Measurements from ENCODE around the gene SFN.
A peak's percentile ranks its signal among the peaks of the same experiment; 100 is the strongest.
"Not testable (repeated sequence)": the region's sequence is repeated elsewhere in the genome, so short reads cannot be mapped to it uniquely, and the experiment has no call there.

The SFN gene

DNA sequence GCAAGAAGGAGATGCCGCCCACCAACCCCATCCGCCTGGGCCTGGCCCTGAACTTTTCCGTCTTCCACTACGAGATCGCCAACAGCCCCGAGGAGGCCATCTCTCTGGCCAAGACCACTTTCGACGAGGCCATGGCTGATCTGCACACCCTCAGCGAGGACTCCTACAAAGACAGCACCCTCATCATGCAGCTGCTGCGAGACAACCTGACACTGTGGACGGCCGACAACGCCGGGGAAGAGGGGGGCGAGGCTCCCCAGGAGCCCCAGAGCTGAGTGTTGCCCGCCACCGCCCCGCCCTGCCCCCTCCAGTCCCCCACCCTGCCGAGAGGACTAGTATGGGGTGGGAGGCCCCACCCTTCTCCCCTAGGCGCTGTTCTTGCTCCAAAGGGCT, 732 bp downstream of the SFN start:
- Mint-ChIP-seq H3K4me3 (peak overlapping the region; percentile 78), H3K27ac (peak overlapping the region; percentile 73 to 90)
- ATAC-seq (replicated peaks), result no peak

DNA sequence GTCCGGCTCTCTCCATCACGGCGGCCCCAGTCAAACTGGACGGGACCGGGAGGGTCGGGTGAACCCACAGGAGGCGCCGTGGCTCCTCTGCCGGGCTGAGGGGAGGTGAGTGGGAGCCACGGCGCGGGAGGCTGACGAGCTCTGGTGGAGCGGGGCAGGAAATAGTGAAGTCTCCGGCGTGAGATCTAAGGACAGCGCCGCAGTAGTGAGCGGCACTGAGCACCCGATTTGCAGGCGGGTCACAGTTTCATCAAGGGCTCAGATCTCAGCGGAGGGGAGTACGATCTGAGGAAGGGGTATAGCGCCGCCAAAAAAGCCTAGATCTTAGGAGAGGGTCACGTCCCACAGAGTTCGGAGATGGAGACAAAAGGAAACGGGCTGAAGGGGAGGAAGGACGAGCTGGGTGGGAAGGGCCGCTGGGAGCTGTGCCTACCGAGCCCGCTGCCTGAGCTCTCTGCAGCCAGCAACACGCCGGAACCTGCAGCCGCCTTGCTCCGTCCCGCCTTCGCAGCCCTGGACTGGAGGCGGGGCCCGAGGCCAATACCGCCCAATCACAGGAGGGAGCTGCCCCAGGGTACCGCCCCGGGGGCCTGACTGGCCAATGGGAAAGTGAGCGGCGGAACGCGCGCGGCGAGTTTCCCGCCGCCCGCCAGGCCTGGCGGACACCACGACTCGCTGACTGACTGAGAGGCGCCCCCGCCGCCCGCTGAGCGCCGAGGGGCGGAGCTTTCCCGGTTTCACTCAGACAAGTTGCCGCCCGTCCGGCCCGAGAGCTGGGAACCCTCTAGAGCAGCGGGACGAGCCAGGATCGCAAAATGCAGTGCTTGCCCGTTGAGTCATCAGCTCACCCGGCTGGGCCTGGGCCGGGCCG, 1.9 kb downstream of the SFN start:
- Mint-ChIP-seq H3K27ac (peak overlapping the region; percentile 73 to 90), H3K27me3 (no peaks in the 10 kb centered on the region), H3K4me3 (peak overlapping the region; percentile 78), H3K4me1 (ENCODE audit: low read depth in 2 of 2) (peaks cover 7 to 14% of the 10 kb centered on the region in 2 donors), H3K36me3 (ENCODE audit: insufficient read depth) (peaks cover 24% of the 10 kb centered on the region), H3K9me3 (no peaks in the 10 kb centered on the region)
- peak; percentile 92 to 95 (median 94) for DNase-seq
- peak; percentile 95 for ATAC-seq (replicated peaks)

More for the DNA sequence above, 732 bp downstream of the SFN start:
- Mint-ChIP-seq H3K36me3 (ENCODE audit: insufficient read depth) (peaks cover 26% of the 10 kb centered on the region), H3K9me3 (no peaks in the 10 kb centered on the region), H3K4me1 (ENCODE audit: low read depth in 2 of 2) (peaks cover 7 to 14% of the 10 kb centered on the region in 2 donors), H3K27me3 (no peaks in the 10 kb centered on the region)
- DNase-seq, result no peak

DNA sequence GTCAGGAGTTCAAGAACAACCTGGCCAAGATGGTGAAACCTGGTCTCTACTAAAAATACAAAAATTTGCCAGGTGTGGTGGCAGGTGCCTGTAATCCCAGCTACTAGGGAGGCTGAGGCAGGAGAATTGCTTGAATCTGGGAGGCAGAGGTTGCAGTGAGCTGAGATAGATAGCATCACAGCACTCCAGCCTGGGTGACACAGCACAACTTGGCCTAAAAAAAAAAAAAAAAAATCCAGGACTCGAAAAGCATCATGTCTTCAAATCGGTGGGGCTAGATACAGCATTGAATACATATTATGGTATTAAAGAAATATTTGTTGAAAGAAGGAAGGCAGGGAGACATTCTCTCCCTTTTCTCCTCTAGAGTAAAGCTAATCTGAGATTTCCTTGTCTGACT, 10.1 kb downstream of the SFN start:
- H3K4me1 Mint-ChIP-seq (ENCODE audit: low read depth in 2 of 2); ATAC-seq (replicated peaks); H3K27me3 Mint-ChIP-seq; H3K4me3 Mint-ChIP-seq; DNase-seq; H3K9me3 Mint-ChIP-seq; H3K27ac Mint-ChIP-seq: not testable (repeated sequence)
- peaks cover 16% of the 10 kb centered on the region for H3K36me3 Mint-ChIP-seq (ENCODE audit: insufficient read depth)

DNA sequence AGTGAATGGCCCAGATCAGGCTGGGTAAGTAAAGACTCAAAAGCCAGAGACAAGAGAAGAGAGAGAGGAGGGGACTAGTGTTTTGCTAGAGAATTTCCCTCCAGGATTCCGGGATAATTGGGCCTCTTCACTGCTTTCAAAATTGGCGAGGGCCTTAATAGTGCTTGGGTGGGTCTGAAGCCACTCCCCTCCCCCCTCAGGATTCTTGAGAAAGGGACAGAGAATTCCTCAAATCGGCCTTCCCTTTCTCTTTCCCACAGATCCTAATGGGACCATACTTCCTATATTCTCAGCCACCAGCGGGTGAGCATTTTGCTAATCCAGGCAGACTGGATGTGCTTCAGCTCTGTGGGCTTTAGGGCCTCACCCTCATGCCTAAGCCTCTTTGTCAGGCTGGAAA, 11.9 kb downstream of the SFN start:
- no peaks in the 10 kb centered on the region for H3K27me3 Mint-ChIP-seq
- no peak for ATAC-seq (replicated peaks)
- H3K4me1 Mint-ChIP-seq (ENCODE audit: low read depth in 2 of 2), result no peaks in the 10 kb centered on the region
- H3K36me3 Mint-ChIP-seq (ENCODE audit: insufficient read depth), result peaks cover 26% of the 10 kb centered on the region
- DNase-seq, result no peak
- H3K27ac Mint-ChIP-seq, result no peak overlapping the region
- H3K4me3 Mint-ChIP-seq, result no peak overlapping the region
- H3K9me3 Mint-ChIP-seq, result no peaks in the 10 kb centered on the region

DNA sequence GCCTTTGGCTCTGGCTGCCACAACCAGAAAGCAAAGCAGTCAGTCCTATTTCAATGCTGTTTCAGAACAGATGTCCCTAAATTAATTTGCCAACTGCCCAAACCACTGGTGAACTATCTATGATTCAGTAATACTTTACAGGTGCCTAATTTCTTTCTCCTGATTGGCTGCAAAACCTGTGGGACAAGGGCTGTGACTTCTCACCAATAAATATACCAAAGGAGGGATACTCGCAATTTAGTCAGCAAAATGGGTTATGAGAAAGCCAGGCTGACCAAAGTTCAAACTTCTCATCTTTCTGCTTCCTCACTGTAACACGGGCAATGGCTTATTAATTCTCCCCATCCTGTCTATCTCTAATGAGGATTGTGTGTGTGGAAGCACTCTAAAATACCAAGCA, 14.4 kb downstream of the SFN start:
- no peak for DNase-seq
- H3K27me3 Mint-ChIP-seq, result no peaks in the 10 kb centered on the region
- H3K27ac Mint-ChIP-seq, result no peak overlapping the region
- peaks cover 44% of the 10 kb centered on the region for H3K36me3 Mint-ChIP-seq (ENCODE audit: insufficient read depth)
- H3K9me3 Mint-ChIP-seq, result no peaks in the 10 kb centered on the region
- ATAC-seq (replicated peaks), result no peak
- no peak overlapping the region for H3K4me3 Mint-ChIP-seq
- H3K4me1 Mint-ChIP-seq (ENCODE audit: low read depth in 2 of 2), result peaks cover 0 to 1% of the 10 kb centered on the region in 2 donors

DNA sequence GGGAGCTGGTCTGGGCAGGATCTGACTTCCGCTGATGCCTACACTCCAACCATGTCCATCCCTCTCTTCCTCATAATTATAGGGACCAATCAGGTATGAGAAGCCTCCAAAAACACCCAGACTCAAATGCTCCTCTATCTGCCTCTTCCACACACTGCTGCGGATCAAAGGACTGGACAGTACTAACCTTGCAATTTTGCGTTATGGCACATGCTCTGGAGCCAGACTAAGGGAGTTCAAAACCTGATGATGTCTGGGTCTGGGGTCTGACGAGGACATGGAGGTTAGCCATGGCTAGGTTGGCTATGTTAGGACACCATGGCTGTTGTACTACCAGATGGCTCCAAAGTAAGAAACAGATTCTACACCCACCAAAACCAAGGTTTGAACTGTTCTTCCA, 16.8 kb downstream of the SFN start:
- no peak overlapping the region for H3K27ac Mint-ChIP-seq
- peaks cover 65% of the 10 kb centered on the region for H3K36me3 Mint-ChIP-seq (ENCODE audit: insufficient read depth)
- H3K27me3 Mint-ChIP-seq, result no peaks in the 10 kb centered on the region
- H3K9me3 Mint-ChIP-seq, result no peaks in the 10 kb centered on the region
- no peak for ATAC-seq (replicated peaks)
- DNase-seq, result no peak
- H3K4me1 Mint-ChIP-seq (ENCODE audit: low read depth in 2 of 2), result peaks cover 3 to 8% of the 10 kb centered on the region in 2 donors
- no peak overlapping the region for H3K4me3 Mint-ChIP-seq

DNA sequence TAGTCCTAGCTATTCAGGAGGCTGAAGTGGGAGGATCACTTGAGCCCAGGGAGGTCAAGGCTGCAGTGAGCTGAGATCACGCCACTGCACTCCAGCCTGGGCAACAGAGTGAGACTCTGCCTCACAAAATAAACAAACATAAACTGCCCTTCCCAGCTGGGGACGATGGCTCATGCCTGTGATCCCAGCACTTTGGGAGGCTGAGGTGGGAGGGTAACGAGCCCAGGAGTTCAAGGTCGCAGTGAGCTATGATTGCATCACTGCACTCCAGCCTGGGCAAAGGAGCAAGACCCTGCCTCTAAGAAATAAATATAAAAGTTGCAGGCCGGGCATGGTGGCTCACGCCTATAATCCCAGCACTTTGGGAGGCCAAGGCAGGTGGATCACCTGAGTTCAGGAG, 18.7 kb downstream of the SFN start:
- DNase-seq; H3K27me3 Mint-ChIP-seq; H3K27ac Mint-ChIP-seq; H3K4me3 Mint-ChIP-seq; ATAC-seq (replicated peaks); H3K9me3 Mint-ChIP-seq: not testable (repeated sequence)
- H3K36me3 Mint-ChIP-seq (ENCODE audit: insufficient read depth), result peaks cover 78% of the 10 kb centered on the region
- peaks cover 6 to 11% of the 10 kb centered on the region in 2 donors for H3K4me1 Mint-ChIP-seq (ENCODE audit: low read depth in 2 of 2)

DNA sequence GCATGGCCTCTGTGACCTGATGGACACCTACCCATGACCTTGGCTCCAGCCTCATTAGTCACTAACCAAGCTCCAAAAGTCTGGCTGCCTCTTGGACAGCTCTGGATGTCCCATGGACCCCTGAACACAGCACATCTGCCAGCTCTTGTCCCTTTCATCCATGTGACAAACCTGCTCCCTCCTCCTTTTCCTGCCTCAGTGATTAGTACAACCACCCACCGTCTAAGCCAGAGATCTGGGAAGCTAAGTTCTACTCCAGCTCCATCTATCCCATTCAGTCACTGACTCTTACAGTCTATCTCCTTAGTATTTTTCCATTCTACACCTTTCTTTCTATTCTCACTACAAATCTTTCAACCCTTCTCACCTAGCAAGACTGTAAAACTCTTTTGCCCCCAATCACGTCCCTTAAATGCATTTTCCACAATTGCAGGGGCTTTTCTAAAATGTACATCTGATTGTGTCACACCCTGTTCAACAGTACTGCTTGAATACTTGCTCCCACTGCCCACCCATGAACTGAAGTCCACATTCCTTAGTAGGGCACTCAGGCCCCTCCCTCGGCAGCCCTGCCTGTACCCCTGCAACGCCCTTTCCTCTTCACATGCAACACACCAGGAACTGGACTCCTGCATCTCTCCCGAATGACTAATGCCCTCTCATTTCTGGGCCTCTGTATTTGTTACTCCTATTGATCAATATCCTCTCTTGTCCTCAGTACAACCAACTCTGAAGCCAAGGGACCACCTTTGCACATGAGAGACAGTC, 19.9 kb downstream of the SFN start:
- H3K27me3 Mint-ChIP-seq, result no peaks in the 10 kb centered on the region
- H3K4me1 Mint-ChIP-seq (ENCODE audit: low read depth in 2 of 2), result peaks cover 6 to 17% of the 10 kb centered on the region in 2 donors
- H3K4me3 Mint-ChIP-seq, result no peak overlapping the region
- ATAC-seq (replicated peaks), result no peak
- peak overlapping the region in 1 of 2 donors; percentile 9 for H3K27ac Mint-ChIP-seq
- H3K36me3 Mint-ChIP-seq (ENCODE audit: insufficient read depth), result peaks cover 86% of the 10 kb centered on the region
- DNase-seq, result no peak
- no peaks in the 10 kb centered on the region for H3K9me3 Mint-ChIP-seq

DNA sequence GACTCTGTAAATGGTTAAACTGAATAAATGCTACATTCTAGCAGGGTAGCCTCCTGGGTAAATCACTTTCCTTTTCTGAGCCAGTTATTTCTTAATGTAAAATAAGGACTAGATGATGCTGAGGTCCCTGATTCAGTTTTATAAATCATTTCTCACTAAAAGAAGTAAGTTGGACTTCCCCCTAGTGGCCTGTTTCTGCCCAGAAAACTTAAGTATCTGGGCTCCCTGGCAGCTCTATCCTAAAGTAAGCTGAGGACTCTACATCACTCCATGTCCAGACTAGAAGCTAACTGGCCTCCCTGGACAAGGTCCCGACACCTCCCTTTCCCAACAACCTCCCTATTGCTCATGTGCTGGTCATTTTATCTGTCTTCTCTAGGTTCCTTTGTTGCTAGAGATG, 24.2 kb downstream of the SFN start:
- Mint-ChIP-seq H3K27me3 (no peaks in the 10 kb centered on the region), H3K9me3 (no peaks in the 10 kb centered on the region), H3K4me1 (ENCODE audit: low read depth in 2 of 2) (peaks cover 28 to 34% of the 10 kb centered on the region in 2 donors), H3K4me3 (no peak overlapping the region), H3K36me3 (ENCODE audit: insufficient read depth) (peaks cover 85% of the 10 kb centered on the region), H3K27ac (peak overlapping the region in 1 of 2 donors; percentile 74)
- DNase-seq (peak in 1 of 3 experiments; percentile 16), ATAC-seq (replicated peaks) (no peak)

DNA sequence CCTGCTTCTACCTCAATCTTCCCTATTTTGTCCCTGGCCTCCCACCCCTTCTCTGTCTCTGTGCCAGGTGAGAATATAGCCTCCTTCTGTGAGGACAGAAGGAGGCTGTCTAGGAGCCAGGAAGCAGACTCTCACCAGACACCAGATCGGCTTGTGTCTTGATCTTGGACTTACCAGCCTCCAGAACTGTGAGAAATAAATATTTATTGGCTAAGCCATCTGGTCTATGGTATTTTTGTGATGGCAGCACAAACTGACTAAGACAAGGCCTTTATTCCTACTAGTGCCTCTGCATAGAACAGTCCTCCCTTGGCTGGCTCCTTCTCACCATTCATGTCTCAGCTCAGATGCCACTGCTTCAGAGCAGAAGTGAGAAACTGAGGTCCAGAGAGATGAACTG, 25.3 kb downstream of the SFN start:
- Mint-ChIP-seq H3K36me3 (ENCODE audit: insufficient read depth) (peaks cover 83% of the 10 kb centered on the region), H3K4me1 (ENCODE audit: low read depth in 2 of 2) (peaks cover 26% of the 10 kb centered on the region in 2 donors), H3K27me3 (no peaks in the 10 kb centered on the region)

DNA sequence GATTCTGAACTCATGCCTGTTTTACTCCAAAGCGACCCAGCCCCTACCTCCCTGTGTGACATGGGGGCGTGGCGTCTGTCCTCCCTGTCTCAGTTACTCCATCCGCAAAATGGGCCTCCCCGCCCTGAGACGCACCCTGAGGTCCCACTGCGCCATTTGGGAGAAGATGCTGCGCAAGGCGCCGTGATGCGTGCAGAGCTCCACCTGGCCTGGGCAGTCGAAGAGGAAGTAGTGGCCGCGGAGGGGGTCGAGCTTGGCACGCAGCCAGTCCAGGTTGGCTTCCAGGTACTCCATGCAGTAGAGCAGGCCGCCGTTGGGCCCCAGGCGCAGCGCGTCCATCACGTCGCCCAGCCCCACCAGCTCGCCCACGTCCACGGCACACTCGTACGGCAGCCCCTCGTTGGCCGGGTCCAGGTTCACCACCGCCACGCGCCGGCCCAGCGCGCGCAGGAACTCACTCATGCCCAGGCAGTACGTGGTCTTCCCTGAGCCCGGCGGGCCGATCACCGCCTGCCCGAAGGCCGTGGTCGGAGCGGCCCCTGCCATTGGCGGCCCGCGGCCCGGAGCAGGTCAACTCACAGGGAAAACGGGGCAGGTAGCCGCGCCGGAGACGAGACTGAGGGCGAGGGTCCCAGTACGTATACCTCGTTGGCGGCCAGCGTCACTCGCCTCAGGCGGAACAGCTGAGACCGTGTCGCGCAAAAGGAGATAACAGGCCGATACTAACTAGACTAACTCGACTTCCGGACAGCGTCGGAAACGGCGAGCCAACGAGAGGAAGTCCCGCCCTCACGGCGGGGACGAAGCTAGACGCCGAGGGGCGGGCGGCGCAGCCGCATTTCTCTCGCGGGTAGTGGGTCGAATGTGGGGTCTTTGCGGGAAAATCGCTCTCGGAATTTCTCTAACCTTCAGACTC, 26.9 kb downstream of the SFN start, which contains the start of gene GPN2:
GPN2 (minus strand) TSS at position 733 of the 916 bp plus-strand sequence; CDS start at position 546, 187 bp downstream.
- Mint-ChIP-seq H3K4me3 (peak within 1 kb of the TSS; percentile 93 to 98), H3K9me3 (no peaks in the 10 kb centered on the region), H3K27ac (peak within 1 kb of the TSS; percentile 96 to 98), H3K27me3 (no peaks in the 10 kb centered on the region), H3K36me3 (ENCODE audit: insufficient read depth) (peaks cover 83% of the 10 kb centered on the region), H3K4me1 (ENCODE audit: low read depth in 2 of 2) (peaks cover 26 to 30% of the 10 kb centered on the region in 2 donors)
- DNase-seq, result peak; percentile 66 to 71 (median 70)
- peak; percentile 96 for ATAC-seq (replicated peaks)

More for the DNA sequence above, 25.3 kb downstream of the SFN start:
- H3K4me3 Mint-ChIP-seq, result peak overlapping the region; percentile 93 to 98
- no peak for DNase-seq
- no peak for ATAC-seq (replicated peaks)
- no peaks in the 10 kb centered on the region for H3K9me3 Mint-ChIP-seq
- H3K27ac Mint-ChIP-seq, result peak overlapping the region in 1 of 2 donors; percentile 96

DNA sequence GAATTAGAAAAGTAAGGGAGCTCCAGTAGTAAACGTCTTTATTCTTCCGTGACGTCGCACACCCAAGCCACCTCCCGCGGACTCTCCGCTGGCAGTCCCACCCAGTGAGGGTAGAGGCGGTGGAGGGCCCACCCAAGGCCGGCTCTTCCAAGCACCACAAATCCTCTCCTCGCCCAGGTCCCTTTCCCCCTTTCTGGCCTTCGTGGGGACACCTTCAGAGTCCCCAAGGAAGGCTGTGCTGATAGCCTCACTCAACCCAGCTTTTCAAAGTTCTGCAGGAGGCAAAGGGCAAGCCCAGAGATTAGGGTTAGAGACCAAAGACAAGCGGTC, 27.5 kb downstream of the SFN start:
- Mint-ChIP-seq H3K4me1 (ENCODE audit: low read depth in 2 of 2) (peaks cover 23 to 27% of the 10 kb centered on the region in 2 donors), H3K36me3 (ENCODE audit: insufficient read depth) (peaks cover 83% of the 10 kb centered on the region), H3K9me3 (no peaks in the 10 kb centered on the region), H3K4me3 (peak overlapping the region; percentile 93 to 98), H3K27me3 (no peaks in the 10 kb centered on the region), H3K27ac (peak overlapping the region; percentile 96 to 98)
- peak; percentile 47 for ATAC-seq (replicated peaks)
- DNase-seq, result no peak

DNA sequence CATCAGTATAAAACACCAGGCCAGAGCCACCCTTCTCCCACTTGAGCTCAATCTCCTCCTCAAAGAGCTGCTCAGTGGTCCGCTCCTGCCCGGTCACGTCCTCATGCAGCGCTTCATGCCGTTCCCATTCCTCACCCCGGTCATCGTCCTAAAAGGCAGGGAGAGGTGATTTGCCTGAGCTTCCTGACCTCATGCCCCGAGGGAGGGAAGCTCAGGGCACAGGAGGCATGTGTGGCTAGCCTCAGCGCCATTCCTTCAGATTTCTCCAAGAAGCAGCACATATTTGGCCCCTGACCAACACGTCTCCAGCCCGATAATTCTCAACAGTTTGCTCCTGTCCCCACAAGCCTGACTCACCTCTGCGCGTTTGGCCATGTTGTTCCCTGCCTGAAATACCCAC, 31.3 kb downstream of the SFN start:
- Mint-ChIP-seq H3K4me3 (no peak overlapping the region), H3K27me3 (no peaks in the 10 kb centered on the region), H3K4me1 (ENCODE audit: low read depth in 2 of 2) (peaks cover 20 to 21% of the 10 kb centered on the region in 2 donors), H3K9me3 (no peaks in the 10 kb centered on the region), H3K27ac (peak overlapping the region in 1 of 2 donors; percentile 39), H3K36me3 (ENCODE audit: insufficient read depth) (peaks cover 85% of the 10 kb centered on the region)
- ATAC-seq (replicated peaks) (no peak), DNase-seq (no peak)
